Skin epidermis (tissue), 12 donors: ENCODE results near the gene FAM229A.
"Not testable (repeated sequence)": the region's sequence is repeated elsewhere in the genome, so short reads cannot be mapped to it uniquely, and the experiment has no call there.

Experiments used
- H3K27ac ChIP-seq, 21 experiments: fragments of 200-600 bp; sonication (generic) in 11 of 21; one replicate each; pipeline ENCODE4 v1.5.0; 2020; ENCODE audit warnings: mild to moderate bottlenecking in 3 of 21, inconsistent platforms in 2 of 21, moderate library complexity in 2 of 21
- H3K4me3 ChIP-seq, 7 experiments: fragments of 200-600 bp; sonication (generic) in 2 of 7; one replicate each; pipeline ENCODE4 v1.5.0; 2020; ENCODE audit warnings: inconsistent platforms in 2 of 7, mild to moderate bottlenecking in 2 of 7, moderate library complexity in 1 of 7

FAM229A gene, protein sequence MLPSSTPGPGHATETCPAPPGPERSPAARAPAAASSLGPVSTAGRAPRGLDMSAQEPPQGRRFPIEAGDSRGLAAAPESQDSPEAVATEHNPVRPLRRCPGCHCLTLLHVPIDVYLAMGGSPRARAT

DNA sequence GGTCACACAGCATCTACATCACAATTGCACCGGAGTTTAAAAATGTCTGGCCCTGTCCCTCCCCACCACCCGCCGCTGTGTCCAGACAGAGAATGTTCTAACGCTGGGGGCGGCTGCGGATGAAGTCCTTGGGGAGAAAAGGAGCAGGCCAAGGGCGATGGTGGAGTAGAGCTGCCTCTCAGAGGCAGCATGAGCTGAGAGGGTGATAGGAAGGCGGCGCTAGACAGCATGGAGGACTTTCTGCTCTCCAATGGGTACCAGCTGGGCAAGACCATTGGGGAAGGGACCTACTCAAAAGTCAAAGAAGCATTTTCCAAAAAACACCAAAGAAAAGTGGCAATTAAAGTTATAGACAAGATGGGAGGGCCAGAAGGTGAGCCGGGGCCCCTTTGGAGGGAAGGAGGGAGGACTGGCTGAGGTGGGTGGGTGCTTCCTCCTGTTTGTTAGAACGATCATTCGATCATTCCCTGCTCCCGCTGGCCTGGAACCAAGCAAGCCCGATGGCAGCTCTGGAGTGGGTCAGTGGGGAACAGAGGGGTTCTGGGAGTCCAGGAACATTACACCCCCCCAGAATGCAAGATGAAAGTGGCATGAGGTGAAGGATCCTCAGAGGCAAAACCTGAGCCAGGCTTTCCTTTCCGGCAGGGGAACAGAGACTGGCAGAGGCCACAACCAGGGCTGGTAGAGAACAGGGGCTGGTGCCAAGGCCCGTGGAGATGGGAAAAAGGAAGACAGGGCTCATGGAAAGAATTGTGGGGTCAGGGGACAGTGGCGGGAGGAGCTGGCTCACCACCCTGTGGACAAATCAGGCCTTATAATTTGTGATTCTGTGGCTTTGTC is at the start of gene FAM229A, which contains the start of gene TSSK3:
FAM229A (minus strand) TSS at position 12 of the 840 bp plus-strand sequence. CDS start 394 bp downstream, outside the sequence.
TSSK3 (plus strand) TSS at position 66 of the 840 bp plus-strand sequence; CDS start at position 229, 163 bp downstream.
- H3K27ac ChIP-seq: peak within 1 kb of the TSS in 10 of 21 experiments; percentile 5 to 81 (median 42)

DNA sequence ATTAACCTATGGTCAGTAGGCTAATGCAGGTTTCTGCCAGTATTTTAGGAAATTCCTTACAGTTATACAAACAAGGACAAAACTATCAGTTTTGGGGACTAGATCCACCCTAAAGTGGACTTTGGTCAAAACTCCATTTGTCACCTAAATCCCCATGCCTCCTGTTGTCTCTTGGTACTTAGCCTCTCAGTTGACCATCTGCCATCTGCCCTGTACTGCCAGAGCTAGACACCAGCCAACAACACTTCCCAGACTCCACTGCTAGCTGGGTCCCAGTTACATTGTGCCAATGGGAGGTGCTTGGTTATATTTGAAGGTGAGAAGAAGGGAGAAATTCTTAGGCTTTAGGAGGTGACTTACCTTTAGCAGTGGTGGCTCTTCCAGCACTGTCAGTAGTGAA is 49.0 kb upstream of the FAM229A start:
- no peak overlapping the region for H3K27ac ChIP-seq

More for the DNA sequence above, at the start of gene FAM229A, which contains the start of gene TSSK3:
- peak within 1 kb of the TSS; percentile 6 to 42 (median 27) for H3K4me3 ChIP-seq

DNA sequence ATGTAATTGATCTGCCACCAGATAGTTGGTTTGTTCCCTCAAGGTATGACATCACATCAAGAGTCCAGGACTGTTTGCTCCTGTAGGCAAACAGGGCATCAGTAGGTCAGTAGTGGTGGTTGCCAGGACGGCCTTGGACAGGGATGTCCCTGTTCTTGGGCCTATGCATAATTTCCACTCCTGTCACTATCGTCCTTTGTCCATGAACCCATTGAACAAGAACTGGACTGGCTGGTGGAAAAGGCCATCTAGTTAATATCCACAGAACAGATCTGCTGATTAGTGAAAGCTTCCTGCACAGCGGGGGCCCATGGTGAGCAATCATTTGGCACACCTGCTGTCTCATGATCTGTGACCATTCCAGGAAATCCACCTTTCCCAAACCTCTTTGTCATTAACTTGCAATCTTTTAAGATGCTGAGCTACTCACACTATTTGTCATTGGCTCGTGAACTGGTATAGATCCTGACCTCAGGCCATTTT is 44.4 kb upstream of the FAM229A start:
- no peak overlapping the region for H3K27ac ChIP-seq
- H3K4me3 ChIP-seq: no peak overlapping the region

More for the DNA sequence above, 49.0 kb upstream of the FAM229A start:
- no peak overlapping the region for H3K4me3 ChIP-seq

- H3K4me3 ChIP-seq: no peak overlapping the region
- H3K27ac ChIP-seq: no peak overlapping the region
Observed at GRCh38 chr1:32405672-32406467, 43.6 kb upstream of the FAM229A start.

- no peak overlapping the region for H3K4me3 ChIP-seq
- H3K27ac ChIP-seq: no peak overlapping the region
Observed at GRCh38 chr1:32404946-32405345, 42.7 kb upstream of the FAM229A start.

DNA sequence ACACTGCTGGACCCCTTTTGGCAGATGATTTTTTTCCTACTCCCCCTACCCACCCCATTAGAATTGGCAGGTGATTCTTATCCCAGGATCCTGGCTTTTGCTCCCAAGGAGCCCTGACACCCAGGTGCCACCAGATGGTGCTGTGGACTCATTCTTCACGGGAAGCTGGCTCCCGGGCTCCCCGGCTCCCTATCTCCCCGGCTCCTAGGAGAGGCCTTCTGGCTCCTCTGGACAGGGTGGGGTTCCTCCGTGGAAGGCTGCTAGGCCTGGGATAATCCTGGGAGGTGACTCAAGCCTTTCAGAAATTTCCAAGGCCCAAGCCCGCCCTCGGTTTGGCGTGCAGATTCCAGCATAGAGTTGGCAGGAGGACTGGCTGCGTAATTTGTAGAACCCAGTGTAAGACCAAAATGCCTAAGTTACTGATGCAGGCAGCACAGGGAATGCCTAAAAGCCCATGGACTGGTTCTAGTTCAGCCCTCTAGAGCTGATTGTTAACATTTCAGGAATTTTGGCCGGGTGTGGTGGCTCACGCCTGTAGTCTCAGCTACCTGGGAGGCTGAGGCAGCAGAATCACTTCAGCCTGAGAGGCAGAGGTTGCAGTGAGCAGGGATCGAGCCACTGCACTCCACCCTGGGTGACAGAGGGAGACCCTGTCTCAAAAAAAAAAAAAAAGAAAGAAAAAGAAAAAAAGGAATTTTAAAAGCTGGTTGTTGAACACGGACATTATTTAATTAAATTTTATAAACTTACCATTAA is 38.8 kb upstream of the FAM229A start:
- Histone ChIP-seq H3K27ac (peak overlapping the region in 12 of 21 experiments; percentile 9 to 75 (median 49)), H3K4me3 (no peak overlapping the region)

- H3K4me3 ChIP-seq: no peak overlapping the region
Observed at GRCh38 chr1:32399843-32400242, 37.6 kb upstream of the FAM229A start.

DNA sequence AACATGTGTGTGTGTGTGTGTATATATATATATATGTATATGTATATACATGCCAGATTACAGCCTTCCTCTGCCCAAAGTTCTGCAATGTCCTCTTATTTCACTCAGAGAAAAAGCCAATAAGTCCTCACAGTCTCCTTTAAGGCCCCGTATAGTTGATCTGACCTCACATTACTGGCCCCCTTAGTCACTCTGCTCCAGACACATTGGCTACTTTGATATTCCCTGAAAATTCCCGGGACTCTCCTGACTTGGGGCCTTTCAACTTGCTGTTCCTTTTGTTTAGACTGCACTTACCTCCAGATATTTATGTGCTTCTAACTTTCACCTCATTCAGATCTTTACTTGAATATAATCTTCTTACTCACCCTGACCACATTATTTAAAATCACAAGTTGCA is 36.1 kb upstream of the FAM229A start:
- no peak overlapping the region for H3K27ac ChIP-seq
- no peak overlapping the region for H3K4me3 ChIP-seq

More at GRCh38 chr1:32399843-32400242, 37.6 kb upstream of the FAM229A start:
- no peak overlapping the region for H3K27ac ChIP-seq

DNA sequence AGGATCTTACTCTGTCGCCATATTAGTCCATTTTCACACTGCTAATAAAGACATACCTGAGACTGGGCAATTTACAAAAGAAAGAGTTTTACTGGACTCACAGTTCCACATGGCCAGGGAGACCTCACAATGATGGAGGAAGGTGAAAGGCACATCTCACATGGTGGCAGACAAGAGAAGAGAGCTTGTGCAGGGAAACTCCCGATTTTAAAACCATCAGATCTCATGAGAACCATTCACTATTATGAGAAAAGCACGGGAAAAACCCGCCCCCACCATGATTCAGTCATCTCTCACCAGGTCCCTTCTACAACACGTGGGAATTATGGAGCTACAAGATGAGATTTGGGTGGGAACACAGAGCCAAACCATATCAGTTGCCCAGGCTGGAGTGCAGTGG is 34.2 kb upstream of the FAM229A start:
- H3K4me3 ChIP-seq, H3K27ac ChIP-seq: not testable (repeated sequence)

- peak overlapping the region; percentile 3 to 97 (median 87) for H3K27ac ChIP-seq
Observed at GRCh38 chr1:32394890-32395432, 32.7 kb upstream of the FAM229A start.

DNA sequence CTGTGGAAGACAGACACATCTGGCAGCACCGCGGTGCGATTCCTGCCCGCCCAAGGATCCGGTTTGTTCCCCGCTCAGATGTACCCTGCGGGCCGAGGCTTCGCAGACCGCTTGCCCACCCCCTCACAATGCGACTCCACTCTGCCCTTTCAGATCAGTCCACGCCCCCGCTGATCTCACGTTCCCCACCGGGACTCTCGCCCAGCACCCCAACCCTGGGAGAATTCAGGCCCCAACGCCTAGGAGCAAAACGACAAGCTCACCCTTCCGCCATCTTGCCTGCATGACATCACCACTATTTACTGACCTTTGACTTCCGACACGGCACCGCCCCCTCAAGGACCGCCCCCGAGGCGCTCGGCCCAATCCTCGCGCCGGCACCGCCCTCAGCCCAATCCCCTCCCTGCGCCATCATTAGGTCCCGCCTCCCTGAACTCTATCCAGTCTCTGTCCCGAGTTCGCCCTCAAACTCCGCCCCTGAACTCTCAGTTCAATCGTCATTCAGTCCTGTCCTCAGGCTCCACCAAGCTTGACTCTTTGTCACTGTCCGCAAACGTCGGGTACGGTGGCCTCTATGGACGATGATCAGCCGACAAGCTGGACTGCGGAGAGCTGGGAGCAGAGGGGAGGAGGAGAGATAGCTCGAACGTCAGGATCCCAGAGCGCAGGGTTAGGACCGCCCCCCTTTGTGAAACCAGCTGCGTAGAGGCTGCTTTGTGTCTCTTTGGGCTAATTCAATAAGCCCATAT is 32.0 kb upstream of the FAM229A start, which contains the start of gene BSDC1:
BSDC1 (minus strand) TSS at position 301 of the 749 bp plus-strand sequence; CDS start at position 274, 27 bp downstream.
- Histone ChIP-seq H3K4me3 (peak within 1 kb of the TSS; percentile 65 to 87 (median 76)), H3K27ac (peak within 1 kb of the TSS; percentile 54 to 97 (median 88))

More at GRCh38 chr1:32394890-32395432, 32.7 kb upstream of the FAM229A start:
- peak overlapping the region; percentile 65 to 87 (median 76) for H3K4me3 ChIP-seq

DNA sequence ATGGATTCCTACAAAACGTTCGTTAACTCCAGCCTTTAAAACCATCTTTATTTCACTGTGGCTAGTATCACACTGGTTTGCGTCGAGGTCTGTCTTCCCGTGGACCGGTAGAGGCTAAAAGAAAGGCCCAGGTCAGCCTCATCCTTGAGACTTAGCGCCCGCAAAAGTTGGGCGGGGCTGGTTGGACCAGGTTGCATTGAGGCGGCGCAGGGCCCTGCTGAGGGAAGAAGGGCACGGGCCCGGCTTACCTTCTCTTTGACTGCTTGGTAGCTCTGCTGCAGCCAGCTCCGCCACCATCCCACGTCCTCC is 31.5 kb upstream of the FAM229A start:
- H3K4me3 ChIP-seq: peak overlapping the region; percentile 65 to 87 (median 76)

GRCh38 chr1:32393136-32393535 is 30.9 kb upstream of the FAM229A start:
- peak overlapping the region in 6 of 21 experiments; percentile 69 to 94 (median 88) for H3K27ac ChIP-seq
- peak overlapping the region in 4 of 7 experiments; percentile 65 to 87 (median 70) for H3K4me3 ChIP-seq

More for the DNA sequence above, 31.5 kb upstream of the FAM229A start:
- peak overlapping the region; percentile 54 to 97 (median 88) for H3K27ac ChIP-seq

GRCh38 chr1:32392325-32392724 is 30.0 kb upstream of the FAM229A start:
- no peak overlapping the region for H3K27ac ChIP-seq
- H3K4me3 ChIP-seq: no peak overlapping the region

DNA sequence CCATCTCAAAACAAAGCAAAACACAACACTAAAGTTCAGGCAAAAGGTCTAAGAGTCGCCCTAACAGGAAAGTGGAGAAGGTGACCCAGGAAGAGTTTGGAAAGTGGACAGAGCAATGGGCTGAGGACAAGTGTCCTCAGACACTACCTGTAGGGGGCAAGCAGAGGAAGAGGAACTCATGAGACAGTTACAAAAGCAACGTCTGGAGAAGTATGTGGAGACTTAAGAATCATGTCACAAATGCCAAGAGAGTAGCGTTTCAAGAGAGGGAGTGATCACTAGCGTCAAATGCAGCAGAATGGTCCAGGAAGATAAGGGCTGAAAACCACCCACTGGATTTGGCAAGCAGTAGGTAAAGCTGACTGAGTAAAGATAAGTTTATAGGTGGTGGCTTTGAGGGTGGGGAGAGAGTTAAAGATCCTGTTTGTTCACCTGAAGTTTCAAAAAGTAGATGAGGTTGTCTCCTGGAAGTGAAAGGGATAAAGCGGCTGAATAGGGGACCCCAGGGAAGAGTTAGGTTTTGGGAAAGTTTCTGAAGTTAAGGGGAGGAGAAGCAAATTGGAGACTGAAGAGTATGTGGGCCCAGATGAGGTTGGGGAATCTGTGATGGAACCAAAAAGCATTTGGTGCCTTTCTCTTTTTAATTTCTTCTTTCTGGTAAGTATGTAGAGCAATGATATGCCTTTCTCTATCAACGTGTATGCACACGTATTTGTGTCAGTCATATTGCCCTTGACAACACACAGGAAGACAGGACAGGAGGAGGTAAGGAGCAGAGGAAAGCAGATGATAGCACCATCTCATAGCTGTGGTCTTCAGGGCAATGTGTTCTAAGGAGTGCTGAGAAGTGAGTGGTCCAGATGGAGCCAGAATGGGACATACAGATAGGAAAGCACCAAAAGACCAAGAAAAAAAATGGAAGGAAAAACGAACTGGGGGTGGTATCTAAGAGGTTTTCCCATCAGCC is 28.9 kb upstream of the FAM229A start:
- H3K27ac ChIP-seq: no peak overlapping the region
- H3K4me3 ChIP-seq: no peak overlapping the region

DNA sequence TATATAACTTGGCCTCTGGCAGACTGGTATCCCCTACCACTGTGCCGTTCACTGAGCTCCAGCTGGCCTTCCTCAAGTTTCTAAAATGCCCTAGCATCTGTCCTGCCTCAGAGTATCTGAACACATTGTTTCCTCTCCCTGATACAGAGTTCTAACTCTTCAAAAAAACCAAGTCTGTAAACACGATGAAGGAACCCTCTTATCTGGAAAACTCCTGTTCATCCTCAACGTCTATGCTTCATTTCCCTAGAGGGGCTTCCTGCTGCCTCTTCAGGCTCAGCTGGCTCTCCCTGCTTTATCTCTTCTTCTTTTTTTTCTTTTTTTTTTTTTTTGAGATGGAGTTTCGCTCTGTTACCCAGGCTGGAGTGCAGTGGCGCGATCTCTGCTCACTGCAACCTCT is 26.4 kb upstream of the FAM229A start:
- no peak overlapping the region for H3K4me3 ChIP-seq

More for the DNA sequence above, 26.4 kb upstream of the FAM229A start:
- H3K27ac ChIP-seq: no peak overlapping the region
